BLaER1 (cell line): Measurements from ENCODE around the gene SART3.
"Not testable (repeated sequence)": the region's sequence is repeated elsewhere in the genome, so short reads cannot be mapped to it uniquely, and the experiment has no call there.

Source experiments
- H3K27ac ChIP-seq: shearing (Covaris generic); formaldehyde crosslinking; 2 replicates; pipeline ENCODE4 v1.8.1; 2022
- H3K27me3 ChIP-seq: shearing (Covaris generic); formaldehyde crosslinking; 2 replicates; pipeline ENCODE4 v1.8.1; 2022
- H3K36me3 ChIP-seq: shearing (Covaris generic); formaldehyde crosslinking; 2 replicates; pipeline ENCODE4 v1.8.1; 2022
- H3K4me1 ChIP-seq: shearing (Covaris generic); formaldehyde crosslinking; 2 replicates; pipeline ENCODE4 v1.8.1; 2022
- H3K4me2 ChIP-seq: shearing (Covaris generic); formaldehyde crosslinking; 2 replicates; pipeline ENCODE4 v1.8.1; 2022
- H3K4me3 ChIP-seq: shearing (Covaris generic); formaldehyde crosslinking; 2 replicates; pipeline ENCODE4 v1.8.1; 2022
- H3K9ac ChIP-seq: shearing (Covaris generic); formaldehyde crosslinking; 2 replicates; pipeline ENCODE4 v1.8.1; 2022
- H3K9me3 ChIP-seq: shearing (Covaris generic); formaldehyde crosslinking; 2 replicates; pipeline ENCODE4 v1.8.1; 2022
- H4K20me1 ChIP-seq: shearing (Covaris generic); formaldehyde crosslinking; 2 replicates; pipeline ENCODE4 v1.8.1; 2022
- Cebpa-rat ChIP-seq: shearing (Covaris generic); IDR thresholded peaks from 2 replicates; pipeline ENCODE4 v1.8.1; 2022

SART3 gene

GRCh38 chr12:108564724-108565123 is 3.8 kb upstream of the SART3 start:
- H4K20me1 ChIP-seq: peaks cover 26% of the 10 kb centered on the region
- peak overlapping the region; percentile 59; the same call in 1 of the 2 replicates for H3K27ac ChIP-seq
- H3K4me1 ChIP-seq: peaks cover 76% of the 10 kb centered on the region
- no peak for TF ChIP-seq Cebpa-rat
- H3K27me3 ChIP-seq: no peaks in the 10 kb centered on the region
- H3K9me3 ChIP-seq: no peaks in the 10 kb centered on the region
- H3K4me3 ChIP-seq: no peak overlapping the region
- H3K36me3 ChIP-seq: peaks cover 43% of the 10 kb centered on the region
- peak overlapping the region; percentile 22; the same call in 1 of the 2 replicates for H3K9ac ChIP-seq
- H3K4me2 ChIP-seq: peak overlapping the region; percentile 76

- Histone ChIP-seq H3K9ac (no peak overlapping the region; the same call in 1 of the 2 replicates), H3K27ac (no peak overlapping the region), H3K4me1 (peaks cover 76% of the 10 kb centered on the region), H3K27me3 (no peaks in the 10 kb centered on the region), H3K4me2 (peak overlapping the region; percentile 98), H3K36me3 (peaks cover 44% of the 10 kb centered on the region), H3K4me3 (peak overlapping the region; percentile 97; the same call in 1 of the 2 replicates), H4K20me1 (peaks cover 35% of the 10 kb centered on the region), H3K9me3 (no peaks in the 10 kb centered on the region)
- no peak for TF ChIP-seq Cebpa-rat
Measured at GRCh38 chr12:108563804-108564151, 2.8 kb upstream of the SART3 start.

GRCh38 chr12:108563136-108563803 is 2.3 kb upstream of the SART3 start:
- H3K9me3 ChIP-seq: no peaks in the 10 kb centered on the region
- H3K27ac ChIP-seq: peak overlapping the region; percentile 84
- no peaks in the 10 kb centered on the region for H3K27me3 ChIP-seq
- H3K4me1 ChIP-seq: peaks cover 76% of the 10 kb centered on the region
- peak overlapping the region; percentile 98 for H3K4me2 ChIP-seq
- H4K20me1 ChIP-seq: peaks cover 40% of the 10 kb centered on the region
- H3K9ac ChIP-seq: peak overlapping the region; percentile 87
- peak overlapping the region; percentile 97 for H3K4me3 ChIP-seq
- TF ChIP-seq Cebpa-rat: no peak
- H3K36me3 ChIP-seq: peaks cover 42% of the 10 kb centered on the region

- H3K4me1 ChIP-seq: peaks cover 76% of the 10 kb centered on the region
Measured at GRCh38 chr12:108562348-108563135, 1.6 kb upstream of the SART3 start, which contains the start of gene ISCU. TSS of gene ISCU (plus strand) at chr12:108562596. CDS start at chr12:108562623, 27 bp downstream.

GRCh38 chr12:108561852-108562347 is 927 bp upstream of the SART3 start:
- Histone ChIP-seq H3K27me3 (no peaks in the 10 kb centered on the region), H3K4me2 (peak overlapping the region; percentile 99), H3K9ac (peak overlapping the region; percentile 96), H4K20me1 (peaks cover 51% of the 10 kb centered on the region), H3K27ac (peak overlapping the region; percentile 97), H3K9me3 (no peaks in the 10 kb centered on the region), H3K4me3 (peak overlapping the region; percentile 97), H3K4me1 (peaks cover 74% of the 10 kb centered on the region), H3K36me3 (peaks cover 43% of the 10 kb centered on the region)
- TF ChIP-seq Cebpa-rat: no peak

More at GRCh38 chr12:108562348-108563135, 1.6 kb upstream of the SART3 start, which contains the start of gene ISCU:
- Histone ChIP-seq H3K4me3 (peak within 1 kb of the TSS; percentile 97), H4K20me1 (peaks cover 47% of the 10 kb centered on the region), H3K9me3 (no peaks in the 10 kb centered on the region), H3K27ac (peak within 1 kb of the TSS; percentile 97), H3K9ac (peak within 1 kb of the TSS; percentile 96), H3K27me3 (no peaks in the 10 kb centered on the region), H3K4me2 (peak within 1 kb of the TSS; percentile 99), H3K36me3 (peaks cover 43% of the 10 kb centered on the region)
- TF ChIP-seq Cebpa-rat: no peak

GRCh38 chr12:108560321-108560721 is 652 bp downstream of the SART3 start:
- Histone ChIP-seq H3K4me1 (peaks cover 58% of the 10 kb centered on the region), H3K27ac (peak overlapping the region; percentile 97)

GRCh38 chr12:108559748-108560147 is 1.2 kb downstream of the SART3 start:
- H3K27ac ChIP-seq: no peak overlapping the region
- peak overlapping the region; percentile 97 for H3K4me3 ChIP-seq
- no peak for TF ChIP-seq Cebpa-rat
- peaks cover 52% of the 10 kb centered on the region for H3K4me1 ChIP-seq
- no peaks in the 10 kb centered on the region for H3K9me3 ChIP-seq
- H3K36me3 ChIP-seq: peaks cover 47% of the 10 kb centered on the region
- H3K4me2 ChIP-seq: peak overlapping the region; percentile 99
- H4K20me1 ChIP-seq: peaks cover 60% of the 10 kb centered on the region
- H3K27me3 ChIP-seq: no peaks in the 10 kb centered on the region
- peak overlapping the region; percentile 96 for H3K9ac ChIP-seq

More at GRCh38 chr12:108560321-108560721, 652 bp downstream of the SART3 start:
- Histone ChIP-seq H3K4me3 (peak overlapping the region; percentile 97), H3K27me3 (no peaks in the 10 kb centered on the region), H3K36me3 (peaks cover 51% of the 10 kb centered on the region), H4K20me1 (peaks cover 55% of the 10 kb centered on the region), H3K4me2 (peak overlapping the region; percentile 99), H3K9me3 (no peaks in the 10 kb centered on the region), H3K9ac (peak overlapping the region; percentile 96)
- TF ChIP-seq Cebpa-rat: no peak

GRCh38 chr12:108559007-108559655 is 1.8 kb downstream of the SART3 start:
- no peak for TF ChIP-seq Cebpa-rat
- Histone ChIP-seq H4K20me1 (peaks cover 66% of the 10 kb centered on the region), H3K9me3 (no peaks in the 10 kb centered on the region), H3K4me2 (peak overlapping the region; percentile 99), H3K4me3 (peak overlapping the region; percentile 97), H3K36me3 (peaks cover 41% of the 10 kb centered on the region), H3K9ac (peak overlapping the region; percentile 96; the same call in 1 of the 2 replicates), H3K27ac (no peak overlapping the region), H3K27me3 (no peaks in the 10 kb centered on the region), H3K4me1 (peaks cover 46% of the 10 kb centered on the region)

GRCh38 chr12:108555383-108555782 is 5.6 kb downstream of the SART3 start:
- not testable (repeated sequence) for H3K9me3 ChIP-seq, H3K9ac ChIP-seq, H3K27me3 ChIP-seq, H3K27ac ChIP-seq, H3K4me2 ChIP-seq, H3K4me3 ChIP-seq
- H3K4me1 ChIP-seq: peaks cover 43% of the 10 kb centered on the region
- peaks cover 47% of the 10 kb centered on the region for H3K36me3 ChIP-seq
- peaks cover 100% of the 10 kb centered on the region for H4K20me1 ChIP-seq
